NCI-H1105 (cell line): ENCODE measurements around the gene GRAMD4.
A peak's percentile ranks its signal among the peaks of the same experiment; 100 is the strongest.

ENCODE experiments used
- DNase-seq: peaks from one replicate; lab custom pipeline; 2025; lab: John Stamatoyannopoulos, UW

Gene GRAMD4

DNA sequence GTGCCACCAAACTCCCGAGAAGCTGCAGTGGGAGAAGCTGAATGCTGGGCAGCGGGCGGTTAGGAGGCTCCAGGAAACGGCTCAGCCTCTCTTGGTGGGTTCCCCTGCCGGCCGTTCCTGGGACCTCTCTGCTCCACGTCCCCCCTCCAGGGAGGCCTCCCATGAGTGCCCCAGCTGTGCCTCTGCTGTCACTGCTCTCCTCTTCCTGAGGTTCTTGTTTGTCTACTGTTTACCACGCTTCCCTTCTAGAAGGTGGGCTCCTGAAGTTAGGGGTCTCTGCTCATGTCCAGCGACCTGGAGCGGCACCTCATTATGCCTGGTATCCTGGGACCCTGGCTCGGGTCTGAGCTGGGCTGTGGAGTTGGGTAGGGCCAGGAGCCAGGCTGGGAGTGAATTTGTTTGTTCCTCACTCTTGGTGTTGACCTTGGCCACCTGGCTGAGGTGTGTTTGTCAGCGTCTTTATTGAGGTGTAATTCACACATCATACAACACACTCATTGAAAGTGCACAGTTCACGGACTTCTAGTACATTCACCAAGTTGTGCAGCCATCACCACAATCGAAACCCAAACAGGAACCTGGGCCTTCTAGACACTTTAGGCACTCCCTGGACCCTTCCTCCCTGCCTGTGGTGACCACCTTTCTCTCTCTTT lies 37.8 kb upstream of the GRAMD4 start:
- no peak for DNase-seq

DNA sequence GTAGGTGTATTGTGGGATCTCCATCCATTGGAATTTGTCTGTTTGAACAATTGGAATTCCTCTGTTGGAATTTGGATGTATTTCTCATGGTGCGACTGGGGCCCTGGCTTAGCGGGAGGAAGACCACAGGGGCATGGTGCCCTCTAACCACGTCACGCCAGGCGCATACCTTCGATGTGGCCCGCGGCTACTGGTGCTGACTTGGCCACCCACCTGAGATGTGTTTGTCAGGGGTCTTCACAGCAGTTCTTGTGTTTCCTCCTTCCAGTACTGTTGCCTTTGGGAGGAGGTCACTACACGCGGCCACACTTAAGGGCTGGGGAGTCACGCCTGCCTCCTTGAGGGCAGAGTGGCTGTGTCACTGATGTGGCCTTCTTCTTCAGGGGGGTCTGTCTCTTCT lies 36.6 kb upstream of the GRAMD4 start:
- no peak for DNase-seq

DNA sequence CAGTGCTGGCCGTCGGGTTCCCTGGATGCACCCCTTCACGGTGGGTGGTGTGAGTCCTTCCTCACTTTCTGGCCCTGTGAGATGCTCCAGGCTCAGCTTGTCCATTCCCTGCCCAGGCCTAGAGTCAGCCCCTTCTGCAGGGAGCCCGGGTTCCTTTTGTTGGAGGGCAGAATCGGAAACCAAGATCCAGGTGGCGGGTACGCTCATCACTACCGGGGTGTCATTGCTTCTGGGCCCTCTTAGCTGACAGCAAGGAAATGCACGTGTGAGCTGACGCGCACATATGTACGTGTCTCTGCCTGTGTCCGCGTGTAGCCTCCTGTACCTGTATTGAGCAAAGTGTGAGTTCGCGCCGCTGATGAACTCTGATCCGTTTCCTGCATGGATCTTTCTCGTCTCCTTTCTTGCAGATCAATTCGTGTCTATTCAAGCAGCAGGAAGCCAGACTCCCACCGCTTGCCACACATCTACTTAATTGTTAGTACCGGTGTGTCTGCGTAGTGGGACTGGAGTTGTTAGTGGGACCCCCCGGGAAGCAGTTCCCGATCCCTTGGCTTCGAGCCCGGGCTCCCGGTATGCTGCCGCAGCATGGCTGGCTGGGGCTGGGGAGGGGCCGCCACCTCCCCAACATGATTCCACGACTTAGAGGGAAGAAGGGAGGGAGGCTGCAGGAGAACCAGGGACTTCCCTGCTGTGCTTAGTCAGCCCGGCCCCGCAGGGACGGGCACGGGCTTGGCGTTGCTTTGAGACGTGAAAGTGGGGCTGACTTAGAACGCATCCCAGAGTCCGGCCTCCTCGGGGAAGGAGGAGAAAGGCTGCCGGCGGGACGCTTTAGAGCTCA lies 35.9 kb upstream of the GRAMD4 start:
- no peak for DNase-seq

DNA sequence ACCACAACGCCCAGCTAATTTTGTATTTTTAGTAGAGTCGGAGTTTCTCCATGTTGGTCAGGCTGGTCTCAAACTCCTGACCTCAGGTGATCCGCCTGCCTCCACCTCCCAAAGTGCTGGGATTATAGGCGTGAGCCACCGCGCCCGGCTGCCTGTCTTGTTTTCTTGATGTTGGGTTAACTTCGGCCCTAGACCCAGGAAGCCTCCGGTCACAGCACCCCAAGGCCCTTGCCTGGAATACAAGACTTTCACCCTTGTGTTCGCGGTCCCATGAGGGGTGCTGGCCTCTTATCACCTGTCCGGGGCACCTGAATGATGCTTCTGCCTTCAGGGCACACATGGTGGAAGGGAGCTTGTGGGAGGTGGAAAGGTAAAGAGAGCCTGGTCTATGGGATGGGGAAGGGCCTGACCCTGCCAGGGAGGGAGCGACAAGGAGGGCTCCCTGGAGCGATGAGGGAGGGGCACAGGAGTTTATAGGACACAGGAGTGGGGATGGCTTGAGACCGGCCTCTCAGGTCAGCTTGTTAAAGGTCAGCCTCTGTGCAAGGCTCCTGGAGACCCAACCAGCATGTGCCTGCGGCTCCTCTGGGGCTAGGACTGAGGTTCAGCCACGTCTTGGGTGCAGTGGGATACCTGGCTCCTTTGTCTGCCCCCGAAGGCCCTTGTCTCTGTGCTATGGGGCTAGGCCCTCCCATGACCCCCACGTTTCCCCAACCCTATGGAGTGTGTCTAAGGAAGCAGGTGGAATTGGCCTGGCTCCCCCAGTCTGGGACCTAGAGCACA lies 34.7 kb upstream of the GRAMD4 start:
- no peak for DNase-seq

GRCh38 chr22:46586123-46586519 lies 34.1 kb upstream of the GRAMD4 start:
- DNase-seq = no peak

- no peak for DNase-seq
These were observed 33.6 kb upstream of the GRAMD4 start for GRCh38 chr22:46586531-46587011.

GRCh38 chr22:46587061-46587460 lies 33.1 kb upstream of the GRAMD4 start:
- DNase-seq = no peak

DNA sequence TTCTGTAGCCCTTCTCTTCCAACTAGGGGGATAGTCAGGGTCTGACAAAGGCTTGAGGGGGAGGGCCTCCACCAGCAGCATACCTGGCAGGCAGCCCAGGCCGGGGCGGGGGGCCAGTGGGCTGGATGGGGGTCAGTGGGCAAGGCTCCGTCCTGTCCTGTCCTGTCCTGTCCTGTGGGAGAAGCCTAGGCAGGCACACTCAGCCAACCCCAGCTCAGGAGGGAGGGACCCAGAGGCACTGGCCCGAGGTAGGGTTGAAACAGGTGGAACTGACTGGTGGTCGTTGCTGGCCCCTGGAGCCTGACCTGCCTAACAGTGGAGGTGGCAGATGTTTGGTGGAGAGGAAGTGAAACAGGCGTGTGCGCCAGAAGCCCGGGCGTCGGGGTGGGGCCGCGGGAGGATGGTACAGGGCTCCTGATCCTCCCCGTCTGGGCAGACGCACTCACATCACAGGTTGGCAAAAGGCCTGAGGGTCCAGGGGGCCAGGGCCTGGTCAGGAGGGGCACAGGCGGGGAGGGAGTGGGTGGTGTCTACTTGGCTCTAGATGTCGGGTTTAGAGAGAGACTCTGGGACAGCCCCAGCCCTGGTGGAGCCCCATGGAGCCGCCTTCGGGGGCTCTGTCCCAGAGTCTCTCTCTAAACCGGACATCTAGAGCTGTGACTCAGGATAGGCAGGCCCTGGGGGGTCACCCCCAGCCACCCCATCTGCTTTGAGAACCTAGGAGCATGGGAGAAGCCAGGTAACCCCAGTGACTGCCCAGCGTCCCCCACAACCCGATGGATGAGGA lies 32.5 kb upstream of the GRAMD4 start:
- DNase-seq = peak; percentile 26

- DNase-seq = no peak
These were observed 31.7 kb upstream of the GRAMD4 start for GRCh38 chr22:46588279-46589140.

GRCh38 chr22:46589141-46589748 lies 30.9 kb upstream of the GRAMD4 start:
- no peak for DNase-seq

- DNase-seq = no peak
These were observed 30.3 kb upstream of the GRAMD4 start for GRCh38 chr22:46589871-46590271.

DNA sequence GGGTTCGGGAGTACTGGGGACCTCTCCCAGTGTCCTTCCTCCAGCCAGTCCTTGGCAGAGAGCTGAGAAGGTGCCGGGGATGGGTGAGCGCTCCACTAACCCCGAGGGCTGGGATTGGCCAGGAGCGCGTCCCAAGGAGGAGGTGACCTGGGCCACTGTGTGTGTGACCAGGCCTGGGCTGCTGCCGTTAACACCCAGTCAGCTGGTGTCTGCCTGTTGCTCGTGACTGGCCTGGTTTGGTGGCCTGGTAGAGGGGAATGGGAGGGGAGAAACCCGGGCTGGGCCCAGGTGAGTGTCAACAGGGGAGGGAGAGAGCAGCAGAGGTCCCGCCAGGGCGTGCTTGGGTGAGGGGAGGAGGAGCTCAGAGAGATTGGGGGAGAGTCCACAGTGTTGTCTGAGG lies 29.9 kb upstream of the GRAMD4 start:
- no peak for DNase-seq

DNA sequence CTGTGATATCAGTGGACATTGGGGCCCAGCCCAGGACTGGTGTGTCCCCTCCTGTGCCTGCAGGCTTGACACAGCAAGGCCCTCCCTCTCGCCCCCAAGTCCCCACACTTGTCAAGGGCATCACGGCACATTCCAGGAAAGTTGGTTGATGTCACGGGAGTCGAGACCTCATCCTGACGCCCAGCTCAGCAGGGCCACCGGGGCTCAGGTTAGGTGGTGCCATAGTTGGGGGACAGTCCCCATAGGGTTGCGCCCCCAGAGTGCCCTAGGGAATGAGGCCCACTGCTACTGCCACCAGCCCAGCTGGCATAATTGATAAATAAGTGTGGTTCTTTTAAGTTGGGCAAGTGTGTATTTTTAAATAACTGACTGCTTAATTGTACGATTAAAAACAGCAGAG lies 28.3 kb upstream of the GRAMD4 start:
- DNase-seq = no peak

- DNase-seq = no peak
These were observed 27.8 kb upstream of the GRAMD4 start for GRCh38 chr22:46592390-46592872.

DNA sequence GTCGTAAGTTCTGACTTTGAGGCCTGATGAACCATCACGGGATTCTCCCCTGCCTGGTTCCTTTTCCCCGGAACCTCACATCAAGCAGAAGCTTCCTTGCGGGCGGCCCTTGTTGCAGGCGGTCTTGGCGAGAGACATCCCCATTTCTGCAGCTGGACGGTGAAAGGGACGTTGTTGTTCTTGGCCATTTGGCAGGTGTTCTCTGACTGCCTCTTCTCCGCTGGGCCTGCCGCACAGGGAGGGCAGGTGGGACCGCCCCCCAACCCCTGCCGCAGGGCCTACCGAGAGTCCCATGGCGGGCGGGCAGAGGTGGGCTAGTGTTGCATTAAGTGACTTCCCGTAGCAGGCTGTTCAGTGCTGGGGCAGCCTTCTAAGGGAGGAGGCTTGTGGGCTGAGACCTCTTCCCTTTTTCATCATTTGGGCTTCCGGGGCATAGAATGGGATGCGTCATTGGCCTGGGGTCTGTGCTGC lies 26.9 kb upstream of the GRAMD4 start:
- DNase-seq = no peak

DNA sequence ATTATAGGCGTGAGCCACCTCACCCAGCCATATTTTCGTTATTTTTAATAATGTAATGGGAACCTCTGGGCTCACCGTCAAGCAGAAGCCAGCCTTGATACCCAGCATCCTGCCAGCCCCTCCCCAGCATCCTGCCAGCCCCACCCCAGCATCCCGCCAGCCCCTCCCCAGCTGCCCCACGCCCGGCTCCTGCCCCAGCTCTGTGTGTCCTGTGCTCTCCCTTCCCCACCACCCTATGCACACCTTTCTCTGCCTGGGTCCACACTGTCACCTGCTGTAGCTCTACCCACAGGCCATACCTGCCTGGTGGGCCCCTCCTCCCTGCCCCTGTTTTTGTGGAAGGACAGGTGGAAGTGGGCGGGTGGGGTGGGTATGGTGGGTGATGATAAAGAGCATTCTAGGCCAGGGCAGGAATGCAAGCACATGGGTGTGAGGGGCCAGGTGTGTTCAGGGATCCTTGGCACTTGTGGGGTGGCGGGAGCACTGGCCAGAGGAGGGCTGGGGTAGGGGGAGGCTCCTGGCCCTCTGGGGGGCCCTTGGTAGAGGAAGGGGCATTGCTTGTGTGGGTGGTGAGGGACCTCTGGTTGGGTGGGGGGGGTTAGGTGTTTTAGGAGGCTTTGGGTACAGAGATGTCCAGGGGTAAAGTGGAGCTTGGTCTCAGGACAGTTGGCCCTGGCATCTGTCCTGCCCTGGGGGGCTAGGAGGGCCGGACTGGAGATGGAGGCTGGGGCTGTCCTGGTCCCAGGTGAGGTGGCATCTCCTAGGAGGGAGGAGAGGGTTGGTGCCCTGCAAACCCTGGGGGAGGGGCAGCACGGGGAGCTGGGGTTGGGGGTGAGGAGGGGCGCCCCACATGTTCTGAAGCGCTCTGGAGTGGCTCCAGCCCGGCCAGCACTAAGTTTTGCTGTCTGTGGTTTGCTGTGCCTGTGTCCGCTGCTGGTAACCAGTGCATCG lies 25.9 kb upstream of the GRAMD4 start:
- DNase-seq = no peak

GRCh38 chr22:46594947-46595298 lies 25.3 kb upstream of the GRAMD4 start:
- DNase-seq = no peak

DNA sequence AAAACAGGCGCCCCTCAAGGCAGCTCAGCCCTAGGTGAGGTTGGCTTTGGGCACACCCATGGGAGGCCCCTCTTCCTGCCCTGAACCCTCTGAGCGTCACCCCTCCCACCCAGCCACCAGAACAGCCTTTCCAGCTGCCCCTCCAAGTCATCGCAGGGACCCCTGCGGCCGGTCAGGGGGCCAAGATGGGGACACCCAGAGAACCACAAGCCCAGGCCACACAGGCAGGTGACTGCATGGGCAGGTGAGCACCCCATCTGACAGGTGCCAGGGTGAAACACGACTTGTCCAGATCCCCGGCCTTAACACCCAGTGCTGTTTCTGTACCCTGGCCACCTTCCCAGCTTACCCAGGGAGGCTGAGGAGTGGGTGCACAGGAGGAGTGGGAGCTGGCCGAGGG lies 24.6 kb upstream of the GRAMD4 start:
- no peak for DNase-seq

DNA sequence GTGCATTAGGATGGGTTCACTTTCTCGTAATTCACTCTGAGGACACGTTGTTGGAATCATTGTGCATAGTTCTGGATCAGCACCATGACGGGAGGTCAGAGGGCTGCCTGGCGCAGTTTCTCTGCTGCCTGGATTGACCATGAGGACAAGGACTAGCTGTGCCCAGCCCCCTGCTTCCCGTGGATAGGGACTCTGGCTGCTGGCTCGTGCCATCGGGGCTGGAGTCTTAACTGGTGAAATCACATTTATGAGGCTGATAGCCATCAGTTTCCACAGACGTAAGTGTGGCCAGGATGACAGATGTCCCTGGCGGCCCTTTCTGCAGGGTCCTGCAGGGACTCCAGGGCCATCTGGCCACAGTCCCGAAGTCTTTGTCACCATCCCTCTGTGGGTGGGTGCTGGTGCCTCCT lies 24.1 kb upstream of the GRAMD4 start:
- DNase-seq = no peak
